Parathyroid adenoma (tissue), 2 donors: ENCODE results near the gene GLI3.

ENCODE experiments used
- H2AFZ ChIP-seq: fragments of 300-600 bp; sonication (generic); one replicate; pipeline ENCODE4 v1.7.0; 2017; ENCODE audit warnings: antibody characterized with exemption, mild to moderate bottlenecking
- H3K27ac ChIP-seq: fragments of 300-600 bp; sonication (generic); one replicate; pipeline ENCODE4 v1.7.0; 2017
- H3K27me3 ChIP-seq: fragments of 300-600 bp; sonication (generic); one replicate; pipeline ENCODE4 v1.7.0; 2017; ENCODE audit warnings: low read length; ENCODE audit not compliant: control insufficient read depth, insufficient read depth
- H3K36me3 ChIP-seq: fragments of 300-600 bp; sonication (generic); one replicate; pipeline ENCODE4 v1.7.0; 2017; ENCODE audit warnings: low read length; ENCODE audit not compliant: control insufficient read depth, insufficient read depth
- H3K4me1 ChIP-seq: fragments of 300-600 bp; sonication (generic); one replicate; pipeline ENCODE4 v1.7.0; 2017; ENCODE audit warnings: control low read depth
- H3K4me2 ChIP-seq: fragments of 300-600 bp; sonication (generic); one replicate; pipeline ENCODE4 v1.7.0; 2017; ENCODE audit warnings: low read length
- H3K4me3 ChIP-seq: fragments of 300-600 bp; sonication (generic); one replicate; pipeline ENCODE4 v1.7.0; 2017; ENCODE audit warnings: low read depth, low read length
- H3K79me2 ChIP-seq: fragments of 300-600 bp; sonication (generic); one replicate; pipeline ENCODE4 v1.7.0; 2017; ENCODE audit warnings: control low read depth
- H3K9ac ChIP-seq: fragments of 300-600 bp; sonication (generic); one replicate; pipeline ENCODE4 v1.7.0; 2017; ENCODE audit warnings: mild to moderate bottlenecking
- H3K9me3 ChIP-seq: fragments of 300-600 bp; sonication (generic); one replicate; pipeline ENCODE4 v1.7.0; 2017; ENCODE audit warnings: low read length; ENCODE audit not compliant: control insufficient read depth
- TF ChIP-seq, protein P1 (sequence below): fragments of 300-600 bp; sonication (generic); IDR thresholded peaks from one replicate; pipeline ENCODE4 v1.7.0; 2017; ENCODE audit warnings: antibody characterized with exemption, mild to moderate bottlenecking
- donor health status: primary hyperparathyroidism.

The GLI3 gene

DNA sequence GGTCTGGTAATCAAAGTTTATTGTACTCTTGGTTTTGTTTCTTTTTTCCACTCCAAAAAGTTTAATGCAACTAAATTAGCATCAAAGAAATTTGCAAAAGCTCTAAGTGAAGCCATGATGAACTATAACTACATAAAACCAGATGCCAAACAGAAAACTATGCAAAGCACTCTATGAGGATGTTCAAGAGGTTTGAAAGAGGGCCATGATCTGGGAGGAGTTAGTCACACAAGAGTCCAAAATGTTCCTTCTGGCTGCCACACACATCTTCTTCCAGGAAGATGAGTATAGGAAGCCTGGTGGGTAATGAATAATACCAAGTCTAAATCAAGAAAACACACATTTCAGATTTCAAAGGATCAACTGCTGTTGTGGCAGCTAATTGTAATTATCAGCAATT is 28.4 kb downstream of the GLI3 start:
- TF ChIP-seq, protein P1, sequence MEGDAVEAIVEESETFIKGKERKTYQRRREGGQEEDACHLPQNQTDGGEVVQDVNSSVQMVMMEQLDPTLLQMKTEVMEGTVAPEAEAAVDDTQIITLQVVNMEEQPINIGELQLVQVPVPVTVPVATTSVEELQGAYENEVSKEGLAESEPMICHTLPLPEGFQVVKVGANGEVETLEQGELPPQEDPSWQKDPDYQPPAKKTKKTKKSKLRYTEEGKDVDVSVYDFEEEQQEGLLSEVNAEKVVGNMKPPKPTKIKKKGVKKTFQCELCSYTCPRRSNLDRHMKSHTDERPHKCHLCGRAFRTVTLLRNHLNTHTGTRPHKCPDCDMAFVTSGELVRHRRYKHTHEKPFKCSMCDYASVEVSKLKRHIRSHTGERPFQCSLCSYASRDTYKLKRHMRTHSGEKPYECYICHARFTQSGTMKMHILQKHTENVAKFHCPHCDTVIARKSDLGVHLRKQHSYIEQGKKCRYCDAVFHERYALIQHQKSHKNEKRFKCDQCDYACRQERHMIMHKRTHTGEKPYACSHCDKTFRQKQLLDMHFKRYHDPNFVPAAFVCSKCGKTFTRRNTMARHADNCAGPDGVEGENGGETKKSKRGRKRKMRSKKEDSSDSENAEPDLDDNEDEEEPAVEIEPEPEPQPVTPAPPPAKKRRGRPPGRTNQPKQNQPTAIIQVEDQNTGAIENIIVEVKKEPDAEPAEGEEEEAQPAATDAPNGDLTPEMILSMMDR, result no peak
- no peaks in the 10 kb centered on the region for H3K79me2 ChIP-seq
- H3K27me3 ChIP-seq, result no peaks in the 10 kb centered on the region
- no peaks in the 10 kb centered on the region for H3K9me3 ChIP-seq
- no peaks in the 10 kb centered on the region for H3K4me1 ChIP-seq
- H3K4me3 ChIP-seq, result no peak overlapping the region
- no peak overlapping the region for H3K4me2 ChIP-seq
- no peak overlapping the region for H3K9ac ChIP-seq
- no peak overlapping the region for H3K27ac ChIP-seq
- H2AFZ ChIP-seq, result no peak overlapping the region
- no peaks in the 10 kb centered on the region for H3K36me3 ChIP-seq

DNA sequence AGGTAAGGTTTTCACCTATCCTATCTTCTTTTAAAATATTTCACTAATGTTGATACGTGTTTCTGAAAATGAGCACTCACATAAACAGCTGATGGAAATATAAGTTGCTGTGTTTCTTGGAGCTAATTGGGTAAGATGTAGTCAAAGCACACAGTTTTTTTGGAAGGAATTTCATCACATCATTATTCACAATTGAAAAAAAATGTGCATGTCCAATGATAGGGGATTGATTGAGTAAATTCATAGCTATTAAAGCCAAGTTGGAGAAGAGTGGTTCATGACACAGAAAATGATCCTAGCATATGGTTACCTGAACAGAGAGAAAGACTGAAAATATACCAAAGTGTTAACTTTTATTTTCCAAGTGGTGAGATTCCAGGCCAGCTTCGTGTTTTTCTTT is 29.6 kb downstream of the GLI3 start:
- H3K9ac ChIP-seq, result no peak overlapping the region
- TF ChIP-seq, protein P1, result no peak

DNA sequence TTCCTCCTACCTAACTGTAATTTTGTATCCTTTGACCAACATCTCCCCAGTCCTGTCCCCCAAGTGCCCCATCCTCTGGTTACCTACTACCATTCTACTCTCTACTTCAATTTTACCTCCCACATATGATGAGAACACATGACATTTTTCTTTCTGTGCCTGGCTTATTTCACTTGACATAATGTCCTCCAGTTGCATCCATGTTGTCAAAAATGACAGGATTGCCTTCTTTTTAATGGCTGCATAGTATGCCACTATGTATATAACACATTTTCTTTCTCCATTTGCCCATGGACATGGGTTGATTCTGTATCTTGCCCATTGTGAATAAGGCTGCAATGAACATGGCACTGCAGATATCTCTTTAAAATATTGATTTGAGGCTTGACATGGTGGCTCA is 33.7 kb downstream of the GLI3 start:
- Histone ChIP-seq H3K4me2 (no peak overlapping the region), H3K79me2 (no peaks in the 10 kb centered on the region), H3K4me1 (no peaks in the 10 kb centered on the region), H3K27me3 (no peaks in the 10 kb centered on the region), H2AFZ (no peak overlapping the region), H3K9ac (no peak overlapping the region), H3K4me3 (no peak overlapping the region), H3K36me3 (no peaks in the 10 kb centered on the region), H3K27ac (no peak overlapping the region), H3K9me3 (no peaks in the 10 kb centered on the region)
- TF ChIP-seq, protein P1, result no peak

More for the DNA sequence above, 29.6 kb downstream of the GLI3 start:
- no peaks in the 10 kb centered on the region for H3K27me3 ChIP-seq
- H3K79me2 ChIP-seq, result no peaks in the 10 kb centered on the region
- no peak overlapping the region for H2AFZ ChIP-seq
- H3K9me3 ChIP-seq, result no peaks in the 10 kb centered on the region
- H3K36me3 ChIP-seq, result no peaks in the 10 kb centered on the region
- no peak overlapping the region for H3K4me2 ChIP-seq
- H3K4me3 ChIP-seq, result no peak overlapping the region
- no peaks in the 10 kb centered on the region for H3K4me1 ChIP-seq
- no peak overlapping the region for H3K27ac ChIP-seq

DNA sequence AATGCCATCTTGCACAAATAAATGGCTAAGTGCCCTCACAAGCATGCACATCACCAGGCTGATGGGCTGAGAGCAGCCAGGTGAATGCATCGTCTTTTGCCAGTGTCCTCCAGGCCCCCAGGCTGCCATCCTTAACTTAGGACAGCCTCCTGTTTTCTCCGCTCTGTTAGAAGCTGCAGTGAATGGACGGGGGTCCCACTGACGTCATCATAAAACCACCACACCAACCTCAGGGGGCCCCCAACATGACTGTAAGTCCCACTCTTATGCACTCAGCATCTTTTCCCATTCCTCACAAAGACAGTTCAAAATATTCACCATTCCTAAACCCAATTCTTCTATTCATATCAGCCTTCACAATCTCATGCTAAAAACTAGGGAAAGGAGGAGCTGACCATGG is 34.4 kb downstream of the GLI3 start:
- Histone ChIP-seq H3K27me3 (no peaks in the 10 kb centered on the region), H2AFZ (no peak overlapping the region), H3K4me3 (no peak overlapping the region), H3K36me3 (no peaks in the 10 kb centered on the region), H3K27ac (no peak overlapping the region), H3K9ac (no peak overlapping the region), H3K9me3 (no peaks in the 10 kb centered on the region), H3K4me1 (no peaks in the 10 kb centered on the region), H3K79me2 (no peaks in the 10 kb centered on the region), H3K4me2 (no peak overlapping the region)
- TF ChIP-seq, protein P1, result no peak

DNA sequence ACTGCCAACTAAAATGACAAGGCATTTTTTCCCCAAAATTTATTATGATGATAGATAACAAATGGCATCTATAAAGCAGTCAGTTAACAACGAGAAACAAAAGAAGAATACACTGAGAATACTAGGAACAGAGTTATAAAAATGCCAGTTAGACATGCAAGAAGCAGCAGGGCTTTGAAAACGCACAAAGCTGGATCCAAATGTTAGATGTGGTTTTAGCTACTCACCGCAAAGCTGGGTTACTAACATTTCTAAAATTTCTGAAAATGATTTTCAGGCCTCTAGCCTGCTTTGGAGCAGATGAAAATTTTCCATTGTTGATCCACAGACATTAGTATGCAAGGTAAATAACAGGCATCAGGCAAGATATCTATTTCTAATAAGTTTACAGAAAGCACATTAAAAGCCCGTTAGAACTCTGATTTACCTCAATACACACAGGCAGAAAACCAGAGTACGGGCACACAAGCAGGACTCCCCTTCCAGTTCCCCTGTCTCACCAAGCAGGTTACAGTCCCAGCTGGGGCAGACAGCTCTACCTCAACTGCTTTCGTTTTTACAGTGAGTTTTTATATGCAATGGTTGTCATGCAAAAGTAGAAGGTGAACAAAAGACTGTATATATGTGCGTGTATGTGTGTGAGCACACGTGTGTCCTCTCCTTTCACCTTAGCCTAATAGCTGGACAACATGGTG is 37.9 kb downstream of the GLI3 start:
- H3K36me3 ChIP-seq, result no peaks in the 10 kb centered on the region
- TF ChIP-seq, protein P1, result no peak
- H3K9me3 ChIP-seq, result no peaks in the 10 kb centered on the region
- H3K4me2 ChIP-seq, result no peak overlapping the region
- no peak overlapping the region for H2AFZ ChIP-seq
- no peaks in the 10 kb centered on the region for H3K27me3 ChIP-seq
- no peak overlapping the region for H3K27ac ChIP-seq
- H3K79me2 ChIP-seq, result no peaks in the 10 kb centered on the region
- H3K9ac ChIP-seq, result no peak overlapping the region
- H3K4me1 ChIP-seq, result no peaks in the 10 kb centered on the region
- H3K4me3 ChIP-seq, result no peak overlapping the region
